HG02840 (cell line): ENCODE results near the gene OSBP2.
A peak's percentile ranks its signal among the peaks of the same experiment; 100 is the strongest.

ENCODE experiments used
- ATAC-seq: cut with Tn5 transposase; IDR thresholded peaks from one replicate; pipeline ENCODE4 v1.9.1; 2021; ENCODE audit warnings: mild to moderate bottlenecking, moderate library complexity, moderate number of reproducible peaks; ENCODE audit not compliant: unreplicated experiment, low FRiP score

OSBP2 gene, protein sequence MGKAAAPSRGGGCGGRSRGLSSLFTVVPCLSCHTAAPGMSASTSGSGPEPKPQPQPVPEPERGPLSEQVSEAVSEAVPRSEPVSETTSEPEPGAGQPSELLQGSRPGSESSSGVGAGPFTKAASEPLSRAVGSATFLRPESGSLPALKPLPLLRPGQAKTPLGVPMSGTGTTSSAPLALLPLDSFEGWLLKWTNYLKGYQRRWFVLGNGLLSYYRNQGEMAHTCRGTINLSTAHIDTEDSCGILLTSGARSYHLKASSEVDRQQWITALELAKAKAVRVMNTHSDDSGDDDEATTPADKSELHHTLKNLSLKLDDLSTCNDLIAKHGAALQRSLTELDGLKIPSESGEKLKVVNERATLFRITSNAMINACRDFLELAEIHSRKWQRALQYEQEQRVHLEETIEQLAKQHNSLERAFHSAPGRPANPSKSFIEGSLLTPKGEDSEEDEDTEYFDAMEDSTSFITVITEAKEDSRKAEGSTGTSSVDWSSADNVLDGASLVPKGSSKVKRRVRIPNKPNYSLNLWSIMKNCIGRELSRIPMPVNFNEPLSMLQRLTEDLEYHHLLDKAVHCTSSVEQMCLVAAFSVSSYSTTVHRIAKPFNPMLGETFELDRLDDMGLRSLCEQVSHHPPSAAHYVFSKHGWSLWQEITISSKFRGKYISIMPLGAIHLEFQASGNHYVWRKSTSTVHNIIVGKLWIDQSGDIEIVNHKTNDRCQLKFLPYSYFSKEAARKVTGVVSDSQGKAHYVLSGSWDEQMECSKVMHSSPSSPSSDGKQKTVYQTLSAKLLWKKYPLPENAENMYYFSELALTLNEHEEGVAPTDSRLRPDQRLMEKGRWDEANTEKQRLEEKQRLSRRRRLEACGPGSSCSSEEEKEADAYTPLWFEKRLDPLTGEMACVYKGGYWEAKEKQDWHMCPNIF

DNA sequence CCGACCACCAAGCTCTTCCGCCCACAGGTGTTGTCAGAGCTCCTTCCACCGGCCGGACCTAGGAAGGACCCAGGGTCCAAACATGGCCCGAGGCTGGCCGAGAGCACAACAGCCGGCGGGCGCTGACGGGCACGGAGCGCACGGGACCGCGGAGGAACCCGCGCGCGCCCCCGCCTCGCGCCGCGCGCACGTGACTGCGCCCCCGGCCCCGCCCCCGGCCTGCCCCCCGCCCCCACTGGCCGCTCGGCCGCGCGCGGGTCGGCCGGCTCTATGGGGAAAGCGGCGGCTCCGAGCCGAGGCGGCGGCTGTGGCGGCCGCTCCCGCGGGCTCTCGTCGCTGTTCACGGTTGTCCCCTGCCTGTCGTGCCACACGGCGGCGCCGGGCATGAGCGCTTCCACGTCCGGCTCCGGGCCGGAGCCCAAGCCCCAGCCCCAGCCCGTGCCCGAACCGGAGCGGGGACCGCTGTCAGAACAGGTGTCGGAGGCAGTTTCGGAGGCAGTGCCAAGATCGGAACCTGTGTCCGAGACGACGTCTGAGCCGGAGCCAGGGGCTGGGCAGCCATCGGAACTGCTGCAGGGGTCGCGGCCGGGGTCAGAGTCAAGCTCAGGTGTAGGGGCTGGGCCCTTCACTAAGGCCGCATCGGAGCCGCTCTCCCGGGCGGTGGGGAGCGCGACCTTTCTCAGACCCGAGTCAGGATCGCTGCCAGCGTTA is at the start of gene OSBP2:
Gene OSBP2, plus strand, starts transcription at position 235 of the 711 bp plus-strand sequence. Its CDS starts 36 bp downstream, at position 271.
- ATAC-seq, result no peak

- ATAC-seq, result no peak
Observed at GRCh38 chr22:30646518-30647160, 48.0 kb upstream of the OSBP2 start.

GRCh38 chr22:30647536-30647935 is 47.1 kb upstream of the OSBP2 start:
- no peak for ATAC-seq

DNA sequence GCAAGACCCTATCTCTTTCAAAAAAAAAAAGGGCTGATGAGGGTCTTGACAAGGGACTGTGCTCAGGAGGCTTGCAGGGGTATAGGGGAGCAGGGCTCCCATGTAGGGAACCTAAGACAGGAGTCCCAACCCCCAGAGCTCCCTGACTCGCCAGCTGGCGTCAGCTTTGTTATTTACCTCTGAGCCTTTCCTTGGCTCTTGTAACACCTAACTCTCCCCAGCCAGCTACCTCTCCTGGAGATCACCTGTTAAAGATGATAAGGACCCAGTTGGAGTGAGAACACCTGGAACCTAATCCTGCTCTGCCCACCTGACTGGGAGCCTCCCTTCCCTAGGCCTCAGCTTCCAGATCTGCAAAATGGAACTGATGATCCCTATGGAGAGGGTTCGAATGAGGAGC is 45.8 kb upstream of the OSBP2 start:
- no peak for ATAC-seq

DNA sequence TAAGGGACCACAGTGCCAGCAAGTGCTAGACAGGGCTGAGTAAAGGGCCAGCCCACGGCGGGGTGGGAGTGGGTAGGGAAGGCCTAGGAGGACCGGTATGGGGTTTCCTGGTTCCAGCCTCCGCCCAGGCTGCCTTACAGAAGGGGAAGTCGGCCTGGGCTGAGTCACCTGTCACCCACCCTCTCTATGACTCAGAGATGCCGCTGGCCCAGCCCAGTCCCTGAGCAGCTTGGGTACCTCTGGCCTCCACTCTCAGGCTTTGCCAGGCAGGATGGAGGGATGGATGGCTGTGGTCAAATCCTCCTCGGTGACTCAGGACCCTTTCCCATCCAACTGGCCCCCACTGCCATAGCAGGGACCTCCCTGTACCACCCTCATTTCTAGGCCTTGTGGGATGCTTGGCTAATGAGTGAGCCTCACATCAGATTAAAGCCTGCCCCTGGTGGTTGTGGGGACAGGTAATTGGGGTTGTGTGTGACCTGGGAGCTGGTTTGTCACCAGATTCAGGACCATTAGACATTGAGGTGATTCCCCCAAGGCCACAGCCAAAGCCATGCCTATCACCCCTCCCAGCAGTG is 45.2 kb upstream of the OSBP2 start:
- ATAC-seq, result no peak

- no peak for ATAC-seq
Observed at GRCh38 chr22:30650508-30651116, 44.1 kb upstream of the OSBP2 start.

DNA sequence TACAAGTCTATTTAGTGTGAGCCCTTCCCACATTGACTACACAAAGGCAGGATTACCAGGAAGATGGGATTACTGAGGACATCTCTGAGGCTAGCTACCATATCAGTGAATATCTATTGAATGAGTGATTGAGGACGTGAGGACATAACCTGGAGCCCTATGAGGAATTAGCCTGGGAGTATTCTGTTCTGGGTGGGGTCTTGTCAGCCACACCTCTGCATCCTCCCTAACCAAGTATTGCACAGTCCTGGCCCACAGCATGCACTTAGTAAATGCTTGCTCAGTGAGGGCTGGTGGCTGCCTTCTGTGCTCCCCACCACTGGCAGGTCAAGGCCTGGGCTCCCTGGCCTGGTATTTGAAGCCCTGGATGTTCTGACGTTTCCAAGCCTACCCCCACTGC is 41.8 kb upstream of the OSBP2 start:
- ATAC-seq, result no peak

DNA sequence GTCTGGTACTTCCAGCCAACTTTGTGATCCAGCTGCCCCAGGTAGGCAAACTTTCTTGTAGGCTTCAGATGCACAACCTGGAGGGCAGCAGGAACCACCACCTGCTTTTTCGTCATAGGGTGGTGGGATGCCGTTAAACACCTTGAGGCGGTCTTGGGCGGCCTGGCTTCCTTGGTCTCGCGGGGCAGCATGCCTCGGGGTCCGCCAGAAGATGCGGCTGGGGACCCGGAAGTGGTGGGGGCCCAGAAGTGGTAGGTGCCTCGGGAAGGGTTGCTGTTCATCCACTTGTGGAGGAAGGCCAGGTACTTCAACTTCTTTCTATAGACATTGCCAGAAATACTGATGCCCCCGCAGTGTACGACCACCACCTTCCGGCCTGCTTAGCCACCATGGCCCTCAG is 40.3 kb upstream of the OSBP2 start:
- ATAC-seq, result no peak

DNA sequence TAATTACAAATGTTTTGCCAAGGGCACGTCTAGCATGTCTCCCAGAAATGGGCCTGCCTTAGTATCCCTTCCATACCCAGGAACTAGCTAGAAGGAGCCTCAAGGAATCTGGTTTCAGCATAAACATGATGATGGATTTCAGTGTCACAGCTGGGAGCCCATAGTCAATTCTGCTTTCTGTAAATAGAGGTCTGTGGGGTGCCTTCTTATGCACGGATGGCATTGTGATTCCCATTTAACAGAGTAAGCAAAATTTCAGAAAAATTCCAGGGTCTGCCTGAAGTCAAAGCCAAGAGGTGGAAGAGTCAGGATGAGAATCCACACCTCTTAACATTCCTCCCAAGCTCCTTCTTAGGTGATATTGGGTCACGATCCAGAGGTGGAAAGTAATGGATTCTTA is 39.1 kb upstream of the OSBP2 start:
- ATAC-seq, result no peak

DNA sequence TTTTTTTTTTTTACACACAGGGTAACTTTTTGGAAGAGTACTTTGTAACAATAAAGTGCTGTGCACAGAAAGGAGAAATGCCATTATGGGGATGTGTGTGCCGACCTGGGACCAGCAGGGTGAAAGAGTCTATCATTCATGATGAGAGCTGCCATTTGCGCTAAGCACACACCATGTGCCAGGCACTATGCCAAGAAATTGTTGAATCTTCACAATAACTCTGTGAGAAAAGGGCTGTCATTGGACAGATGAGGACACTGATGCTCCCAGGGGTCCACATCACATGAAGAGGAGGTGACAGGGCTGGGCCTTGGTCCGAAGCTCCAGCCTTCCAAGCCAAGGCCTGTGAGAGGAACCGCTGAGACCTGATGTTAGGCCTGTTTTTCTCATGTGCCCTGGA is 32.6 kb upstream of the OSBP2 start:
- ATAC-seq, result no peak

DNA sequence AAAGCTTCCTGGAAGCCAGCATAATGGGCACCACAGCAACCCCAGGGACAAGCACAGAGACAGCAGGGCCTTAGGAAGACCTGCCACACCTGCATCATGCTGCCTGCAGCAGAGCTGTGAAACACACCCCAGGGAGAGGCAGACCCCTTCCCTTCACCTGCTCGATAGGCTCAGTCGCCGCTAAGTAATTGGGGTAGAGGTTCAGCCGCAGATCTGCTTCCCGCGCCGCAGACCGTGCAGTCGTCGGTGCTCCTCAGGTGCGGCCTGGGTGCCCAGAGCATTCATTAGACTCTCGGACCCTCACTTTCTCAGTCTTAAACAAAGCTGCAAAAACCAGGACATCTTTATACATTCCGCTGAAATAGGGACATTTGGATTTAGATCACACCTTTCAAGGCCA is 29.9 kb upstream of the OSBP2 start:
- no peak for ATAC-seq

- ATAC-seq, result no peak
Observed at GRCh38 chr22:30665266-30665665, 29.4 kb upstream of the OSBP2 start.

DNA sequence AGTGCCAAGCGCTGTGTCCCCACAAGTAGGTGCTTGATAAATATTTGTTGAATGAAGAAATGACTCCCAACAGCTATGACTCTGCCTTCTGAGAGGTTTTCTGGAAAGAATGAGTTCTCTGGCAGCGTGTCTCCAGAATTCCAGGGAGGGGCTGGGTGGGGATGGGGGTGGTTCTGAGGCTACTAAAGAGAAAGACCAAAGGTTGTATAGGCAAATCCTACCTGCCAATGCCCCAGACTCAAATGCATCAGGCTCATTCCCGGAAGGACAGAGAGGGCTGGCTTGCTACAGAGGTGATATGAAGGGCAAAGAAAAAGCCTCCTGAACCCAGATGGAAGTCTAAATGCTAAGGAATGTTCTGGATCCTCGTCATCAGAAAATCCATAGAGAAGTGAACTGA is 28.9 kb upstream of the OSBP2 start:
- no peak for ATAC-seq

- ATAC-seq, result no peak
Observed at GRCh38 chr22:30667107-30667493, 27.6 kb upstream of the OSBP2 start.

GRCh38 chr22:30667494-30668385 is 26.9 kb upstream of the OSBP2 start, which contains the start of gene DUSP18:
DUSP18 (minus strand) TSS chr22:30667875; CDS start chr22:30664003, 3,872 bp downstream.
- peak; percentile 91 for ATAC-seq

DNA sequence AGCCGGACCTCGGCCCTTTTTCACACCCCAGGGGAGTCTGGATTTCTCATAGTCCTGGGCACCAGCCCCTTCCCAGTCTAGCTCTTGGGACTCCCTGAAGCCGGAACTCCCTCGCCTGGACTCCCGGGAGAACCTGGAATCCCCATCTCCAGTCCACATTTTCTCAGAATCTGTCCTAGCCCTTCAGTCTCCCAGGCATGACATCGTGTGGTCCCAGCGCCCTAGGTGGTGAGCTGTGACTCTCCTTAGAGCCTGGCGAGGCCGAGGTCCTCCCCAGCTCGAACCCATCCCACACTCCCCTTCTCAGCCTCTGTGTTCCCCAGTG is 26.3 kb upstream of the OSBP2 start:
- no peak for ATAC-seq

- no peak for ATAC-seq
Observed at GRCh38 chr22:30671071-30671470, 23.6 kb upstream of the OSBP2 start.

DNA sequence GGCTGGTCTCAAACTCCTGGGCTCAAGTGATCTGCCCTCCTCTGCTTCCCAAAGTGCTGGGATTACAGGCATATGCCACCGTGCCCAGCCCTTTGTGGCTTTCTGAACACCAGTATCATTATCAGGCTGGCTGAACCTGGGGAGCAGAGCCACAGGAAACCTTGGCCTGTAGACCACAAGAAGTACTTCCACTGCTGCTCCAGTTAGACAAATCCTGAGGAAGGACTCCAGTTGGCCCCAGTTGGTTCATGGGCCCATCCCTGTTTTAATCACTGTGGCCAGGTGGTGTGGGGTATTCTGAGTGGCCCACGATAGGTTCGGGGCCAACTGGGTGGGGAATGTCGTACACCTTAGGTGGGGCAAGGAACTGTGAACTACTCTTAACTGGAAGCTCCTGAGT is 21.5 kb upstream of the OSBP2 start:
- no peak for ATAC-seq

- no peak for ATAC-seq
Observed at GRCh38 chr22:30674482-30674881, 20.2 kb upstream of the OSBP2 start.
